GM21529 (cell line): Measurements from ENCODE around the gene HUNK.
"Not testable (repeated sequence)": the region's sequence is repeated elsewhere in the genome, so short reads cannot be mapped to it uniquely, and the experiment has no call there.

Experiments
- ATAC-seq: cut with Tn5 transposase; IDR thresholded peaks from one replicate; pipeline ENCODE4 v1.9.1; 2021; ENCODE audit not compliant: unreplicated experiment

HUNK gene

DNA sequence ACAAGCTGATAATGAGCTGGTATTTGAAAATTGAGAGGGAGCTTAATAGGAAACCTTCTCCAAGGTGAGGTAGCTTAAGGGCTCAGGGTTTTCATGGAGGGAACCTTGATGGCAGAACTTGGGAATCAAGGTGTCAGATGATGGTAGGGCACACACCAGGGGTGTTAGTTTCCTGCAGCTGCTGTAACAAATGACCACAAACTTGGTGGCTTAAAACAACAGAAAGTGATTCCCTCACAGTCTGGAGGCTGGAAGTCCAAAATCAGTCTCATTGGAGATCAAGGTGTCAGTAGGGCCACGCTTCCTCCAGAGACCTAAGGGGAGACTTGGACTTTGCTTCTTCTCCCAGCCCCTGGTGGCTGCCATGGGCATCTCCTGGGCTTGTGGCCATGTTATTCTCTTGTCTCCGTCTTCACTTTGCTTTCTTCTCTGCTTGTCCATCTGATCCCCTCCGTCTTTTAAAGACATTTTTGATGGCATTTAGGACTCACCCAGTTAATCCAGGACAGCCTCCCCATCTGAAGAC lies 45.5 kb downstream of the HUNK start:
- no peak for ATAC-seq

DNA sequence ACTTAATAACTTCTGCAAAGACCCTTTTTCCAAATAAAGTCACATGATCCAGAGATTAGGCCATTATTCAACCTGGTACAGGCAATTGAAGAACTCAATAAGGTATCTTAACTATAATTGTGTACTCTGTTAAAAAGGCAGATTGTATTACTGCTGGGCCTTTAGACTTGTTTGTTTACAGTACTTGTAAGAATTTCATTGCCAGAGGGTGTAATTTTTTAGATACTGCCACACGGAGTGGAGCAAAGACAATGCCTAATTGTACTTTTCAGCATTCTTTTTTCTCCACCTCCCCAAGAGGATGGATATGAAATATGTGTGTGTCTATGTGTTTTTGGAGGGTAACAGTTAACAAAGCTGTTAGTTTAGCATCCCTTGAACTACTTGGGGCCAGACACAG lies 47.5 kb downstream of the HUNK start:
- no peak for ATAC-seq

DNA sequence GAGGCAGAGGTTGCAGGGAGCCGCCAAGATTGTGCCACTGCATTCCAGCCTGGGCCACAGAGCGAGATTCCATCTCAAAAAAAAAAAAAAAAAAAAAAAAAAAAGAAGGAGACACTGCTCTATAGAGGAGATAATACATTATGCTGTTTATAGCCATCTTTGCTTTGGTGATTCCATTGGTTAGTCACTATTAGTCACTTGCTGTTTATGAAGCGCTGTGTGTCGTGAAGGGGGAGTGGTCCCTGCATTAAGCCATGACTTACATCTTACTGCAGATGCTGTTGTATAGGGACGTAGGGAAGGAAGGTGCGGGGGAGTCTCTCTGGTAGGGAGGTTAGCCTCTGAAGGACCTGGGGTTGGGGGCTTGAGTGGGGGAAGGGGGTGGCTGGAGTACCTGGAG lies 48.3 kb downstream of the HUNK start:
- ATAC-seq: no peak

DNA sequence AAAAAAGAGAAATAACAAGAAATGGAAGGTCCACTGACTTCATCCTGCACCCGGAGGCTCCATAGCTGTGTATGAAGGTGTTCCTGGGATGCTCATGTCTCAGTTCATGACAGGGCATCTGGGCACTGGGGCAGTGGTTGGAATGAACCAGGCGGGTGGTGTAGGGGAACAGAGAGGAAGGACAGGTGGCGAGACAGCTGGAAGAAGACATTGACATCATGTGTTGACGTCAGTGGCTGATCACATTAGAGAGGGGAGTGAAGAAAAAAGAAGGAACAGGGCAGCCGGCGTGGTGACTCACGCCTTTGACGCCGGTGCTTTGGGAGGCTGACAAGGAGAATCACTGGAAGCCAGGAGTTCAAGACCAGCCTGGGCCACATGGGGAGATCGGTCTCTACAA lies 50.1 kb downstream of the HUNK start:
- ATAC-seq: no peak

DNA sequence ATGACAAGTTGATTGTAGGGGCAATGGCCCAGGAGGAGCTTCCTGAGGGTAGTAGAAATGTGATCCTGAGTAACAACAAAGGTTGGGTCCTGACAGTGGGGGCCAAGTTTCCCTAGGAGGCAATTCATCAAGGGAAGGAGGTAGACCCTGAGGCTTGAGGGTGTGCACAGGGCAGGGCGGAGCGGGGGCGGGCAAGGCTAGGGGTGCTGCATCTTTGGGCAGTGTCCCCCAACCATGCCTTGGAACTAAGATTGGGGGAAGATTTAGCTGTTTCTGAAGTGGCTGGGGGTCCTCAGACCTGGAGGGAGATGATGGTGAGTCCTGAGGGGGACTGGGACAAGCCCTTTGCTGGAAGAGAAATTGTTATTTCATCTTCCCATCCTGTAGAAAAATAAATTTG lies 50.9 kb downstream of the HUNK start:
- ATAC-seq: no peak

DNA sequence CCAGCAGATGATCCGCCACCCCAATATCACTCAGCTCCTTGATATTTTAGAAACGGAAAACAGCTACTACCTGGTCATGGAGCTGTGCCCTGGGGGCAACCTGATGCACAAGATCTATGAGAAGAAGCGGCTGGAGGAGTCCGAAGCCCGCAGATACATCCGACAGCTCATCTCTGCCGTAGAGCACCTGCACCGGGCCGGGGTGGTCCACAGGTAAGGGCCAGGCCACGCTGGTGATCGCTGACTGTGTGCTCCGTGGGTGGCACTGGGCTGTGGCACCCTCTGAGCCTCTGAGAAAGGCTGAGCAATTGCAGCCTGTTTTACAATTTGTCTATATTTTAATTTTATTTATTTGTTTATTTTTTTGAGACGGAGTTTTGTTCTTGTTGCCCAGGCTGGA lies 51.7 kb downstream of the HUNK start:
- no peak for ATAC-seq

DNA sequence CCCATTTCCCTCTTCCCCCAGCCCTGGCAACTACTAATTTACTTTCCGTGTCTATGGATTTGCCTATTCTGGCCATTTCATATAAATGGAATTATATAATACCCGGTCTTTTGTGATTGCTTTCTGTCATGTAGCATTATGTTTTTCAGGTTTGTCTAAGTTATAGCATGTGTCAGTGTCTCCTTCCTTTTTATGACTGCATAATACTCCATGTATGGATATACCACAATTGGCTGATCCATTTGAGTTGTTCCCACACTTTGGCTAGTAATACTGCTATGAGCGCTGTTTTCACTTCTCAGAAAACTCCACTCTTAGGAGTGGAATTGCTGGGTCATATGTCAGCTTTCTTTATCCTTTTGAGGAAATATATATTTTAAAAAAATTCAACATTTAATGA lies 53.7 kb downstream of the HUNK start:
- no peak for ATAC-seq

DNA sequence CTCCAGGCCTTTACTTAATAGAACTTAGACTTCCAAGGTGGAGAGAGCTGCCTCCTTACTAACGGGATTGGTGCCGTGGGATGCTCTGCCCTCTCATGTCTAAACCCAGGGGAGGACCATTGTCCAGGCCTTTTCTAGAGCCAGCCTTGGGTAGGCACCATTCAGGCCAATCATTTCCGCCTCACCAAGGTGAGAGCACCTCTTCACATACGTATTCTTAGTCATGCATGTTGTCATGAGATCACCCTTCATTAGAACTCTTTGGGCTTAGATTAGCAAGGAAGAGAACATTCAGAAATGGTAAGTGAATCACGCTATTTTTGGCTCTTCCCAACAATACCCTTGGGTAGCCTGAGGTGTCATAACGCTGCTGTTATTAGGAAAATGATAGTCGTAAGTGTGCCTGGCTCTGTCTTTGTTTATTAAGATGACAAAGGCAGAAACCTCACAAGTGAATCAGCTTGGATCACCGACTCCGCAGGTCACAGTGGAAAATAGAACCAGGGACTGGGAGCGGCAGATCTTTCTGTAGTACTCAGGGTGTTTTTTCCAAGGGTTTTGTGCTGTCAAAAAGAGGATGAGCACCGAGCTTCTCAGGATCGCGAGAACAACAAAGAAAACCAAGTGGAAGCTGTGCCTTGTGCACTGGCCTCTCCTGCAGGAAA lies 55.0 kb downstream of the HUNK start:
- no peak for ATAC-seq

DNA sequence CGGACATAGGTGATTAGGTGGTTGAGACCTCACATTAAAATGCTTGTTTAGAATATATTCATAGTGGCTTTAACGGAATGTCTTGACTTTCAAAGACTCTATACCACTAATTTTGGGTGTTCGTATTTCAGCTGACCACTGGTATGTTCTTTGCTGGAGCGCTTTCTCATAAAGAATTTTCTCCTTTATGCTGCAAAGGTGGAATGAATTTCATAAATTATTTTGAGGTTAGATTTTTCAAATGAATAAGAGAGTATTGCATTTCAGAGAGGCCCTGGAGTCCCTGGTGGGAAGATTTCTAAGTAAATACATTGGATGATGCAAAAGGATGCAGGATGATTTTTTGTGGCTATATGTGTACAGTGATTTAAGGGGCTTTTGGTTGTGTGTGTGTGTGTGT lies 55.8 kb downstream of the HUNK start:
- ATAC-seq: no peak

DNA sequence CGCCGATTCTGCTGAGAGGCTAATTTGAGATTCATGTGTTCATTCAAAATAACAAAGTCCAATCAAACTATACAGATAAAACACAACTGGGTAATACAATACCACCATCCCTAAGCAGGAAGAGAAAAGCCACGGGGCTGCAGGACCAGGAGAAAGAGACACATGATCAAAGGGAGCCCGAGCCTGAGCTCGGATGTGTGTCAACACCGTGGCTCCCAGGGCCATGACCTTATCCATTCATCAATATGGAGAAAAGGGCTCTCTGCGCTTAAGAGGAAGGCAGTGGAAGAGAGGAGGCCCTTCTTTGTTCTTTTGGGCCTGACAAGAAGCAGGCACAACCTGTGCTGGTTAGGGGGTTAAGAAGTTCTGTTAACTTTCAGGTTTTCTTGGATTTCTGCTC lies 56.7 kb downstream of the HUNK start:
- ATAC-seq: no peak

DNA sequence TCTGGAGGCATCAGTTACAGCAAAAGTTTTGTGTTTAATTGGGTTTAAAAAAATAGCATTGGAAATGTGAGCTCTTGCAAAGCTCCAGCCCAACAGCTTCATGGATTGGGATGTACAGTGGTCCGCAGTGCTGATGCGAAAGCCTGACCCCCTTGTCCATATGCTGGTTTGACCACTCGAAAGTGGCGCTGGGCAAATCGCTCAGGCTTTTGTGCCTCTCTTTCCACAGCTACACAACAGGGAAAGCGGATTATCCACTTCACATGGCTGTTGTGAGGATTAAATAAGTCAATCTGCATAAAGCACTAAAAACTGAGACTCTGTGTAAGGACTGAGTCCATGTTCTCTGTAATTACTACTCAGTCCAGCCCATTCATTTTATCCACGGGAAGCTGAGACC lies 57.2 kb downstream of the HUNK start:
- ATAC-seq: no peak

DNA sequence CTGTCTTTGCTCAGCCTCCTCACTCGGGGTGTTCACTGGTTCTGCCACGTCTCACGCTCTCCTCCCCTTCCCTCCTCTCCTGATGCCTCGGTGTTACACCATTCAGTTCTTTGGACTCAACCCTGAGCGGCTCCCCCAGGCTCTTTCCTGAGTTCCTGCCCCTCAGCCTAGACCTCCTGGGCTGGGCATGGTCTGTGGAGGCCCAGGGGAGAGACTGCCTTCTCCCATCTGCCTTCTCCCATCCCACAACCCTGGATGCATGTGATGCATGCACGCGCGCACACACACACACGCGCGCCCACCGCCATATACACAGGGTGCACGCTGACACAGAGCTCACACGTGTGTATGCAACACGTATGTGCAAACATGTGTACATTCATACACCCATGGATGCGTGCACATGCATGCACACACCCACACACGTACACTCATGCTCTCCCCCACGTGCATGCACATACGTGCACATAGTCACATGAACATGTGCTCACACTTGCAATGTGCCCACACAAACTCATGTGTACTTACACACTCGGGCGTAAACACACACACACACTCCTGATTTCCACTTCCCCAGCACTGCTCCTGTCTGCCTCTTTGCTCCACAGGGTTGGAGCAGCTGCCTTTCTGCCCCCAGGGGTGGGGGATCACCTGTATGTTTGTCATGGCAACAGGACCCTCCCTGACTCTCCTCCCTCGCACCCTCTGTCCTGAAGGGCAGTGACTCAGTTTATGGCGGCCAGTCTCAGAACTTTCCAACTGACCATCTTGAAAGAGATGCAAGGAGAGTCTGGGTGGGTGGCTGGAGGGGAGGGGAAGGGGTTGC lies 59.0 kb downstream of the HUNK start:
- ATAC-seq: no peak

DNA sequence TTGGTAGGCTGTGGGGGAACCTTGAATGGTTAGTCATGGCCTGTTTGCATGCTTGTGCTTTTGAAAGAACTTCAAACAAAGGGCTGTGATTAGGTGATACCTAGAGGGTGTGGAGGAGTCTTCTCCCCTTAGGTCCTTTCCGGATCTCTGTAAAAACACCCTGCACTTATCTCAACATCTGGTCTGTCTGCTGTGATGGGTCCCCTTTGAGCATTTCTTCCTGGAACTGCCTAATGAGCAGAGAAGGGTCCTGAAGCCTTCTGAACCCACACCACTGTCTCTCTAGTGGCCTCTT lies 59.6 kb downstream of the HUNK start:
- no peak for ATAC-seq

DNA sequence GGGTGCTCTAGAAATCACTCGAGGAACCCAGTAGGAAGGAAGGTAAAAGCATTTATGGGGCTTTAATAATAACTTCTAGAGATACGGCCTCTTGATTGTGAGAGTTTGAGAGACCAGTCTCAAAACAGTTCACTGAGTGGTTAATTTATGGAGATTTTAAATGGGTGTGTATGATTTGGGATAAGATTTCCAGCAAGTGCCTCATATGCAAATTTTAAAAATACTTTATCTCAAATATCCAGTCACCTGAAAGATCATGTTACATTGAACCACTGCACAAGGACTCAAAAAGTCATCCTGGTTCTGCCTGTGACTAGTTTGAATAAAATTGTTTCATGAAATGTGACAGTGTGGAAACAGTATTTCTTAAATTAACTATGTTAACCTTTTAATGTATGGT lies 64.5 kb downstream of the HUNK start:
- ATAC-seq: no peak

DNA sequence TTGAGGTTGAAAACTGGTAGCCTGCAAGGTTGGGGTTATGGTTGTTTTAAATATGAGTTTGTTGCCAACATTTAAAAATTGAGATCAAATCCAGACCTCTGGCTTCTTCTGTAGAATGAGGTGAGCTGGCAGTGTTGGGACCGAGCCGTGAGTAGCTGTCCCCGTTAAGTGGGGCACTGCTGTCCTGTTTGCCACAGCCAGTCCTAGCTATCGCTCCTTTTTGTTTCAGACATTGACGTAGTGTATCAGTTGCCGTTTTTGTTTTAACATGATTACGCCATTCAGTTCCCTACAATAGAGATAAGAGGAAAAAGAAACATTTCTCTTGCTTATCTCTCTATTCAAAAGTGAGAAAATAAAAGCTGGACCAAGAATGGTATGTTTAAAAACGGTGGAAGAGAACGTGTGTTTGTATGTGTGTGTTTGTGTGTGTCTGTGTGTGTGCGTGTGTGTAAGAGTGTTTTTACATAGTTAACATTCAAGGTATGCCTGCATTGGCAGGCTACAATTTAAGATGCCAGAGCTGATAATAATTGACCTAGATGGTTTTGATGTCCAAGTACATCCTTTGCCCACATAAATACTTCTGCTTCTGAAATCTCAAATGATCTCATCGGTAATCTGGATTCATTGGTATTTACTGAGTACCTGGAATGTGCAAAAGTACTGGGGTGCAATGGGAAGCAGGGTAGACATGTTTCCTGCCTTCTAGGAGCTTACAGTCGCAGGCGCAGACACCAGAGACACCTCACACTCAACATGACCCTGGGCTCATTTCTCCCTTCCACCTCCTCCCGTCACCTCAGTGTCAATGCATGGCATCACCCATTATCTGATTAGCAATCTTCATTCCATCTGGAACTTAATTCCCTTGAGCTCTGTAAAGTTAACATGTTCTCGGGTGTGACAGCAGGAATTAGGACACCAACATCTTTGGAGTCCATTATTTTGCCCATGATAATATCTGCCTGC lies 65.8 kb downstream of the HUNK start:
- no peak for ATAC-seq

DNA sequence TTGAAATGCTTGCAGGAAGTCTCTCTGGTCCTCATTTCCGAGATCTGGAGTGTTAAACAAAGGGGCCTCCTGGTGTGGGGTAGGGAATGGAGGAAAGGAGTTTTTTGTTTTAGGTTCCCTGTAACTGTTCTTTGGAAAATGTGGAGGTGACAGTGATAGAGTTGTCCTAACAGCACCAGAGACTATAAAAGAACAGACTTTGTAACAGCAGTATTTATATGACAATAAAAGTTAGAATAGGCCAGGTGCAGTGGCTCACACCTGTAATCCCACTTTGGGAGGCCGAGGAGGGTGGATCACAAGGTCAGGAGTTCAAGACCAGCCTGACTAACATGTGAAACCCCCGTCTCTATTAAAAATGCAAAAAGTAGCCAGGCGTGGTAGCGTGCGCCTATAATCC lies 68.9 kb downstream of the HUNK start:
- ATAC-seq: no peak

DNA sequence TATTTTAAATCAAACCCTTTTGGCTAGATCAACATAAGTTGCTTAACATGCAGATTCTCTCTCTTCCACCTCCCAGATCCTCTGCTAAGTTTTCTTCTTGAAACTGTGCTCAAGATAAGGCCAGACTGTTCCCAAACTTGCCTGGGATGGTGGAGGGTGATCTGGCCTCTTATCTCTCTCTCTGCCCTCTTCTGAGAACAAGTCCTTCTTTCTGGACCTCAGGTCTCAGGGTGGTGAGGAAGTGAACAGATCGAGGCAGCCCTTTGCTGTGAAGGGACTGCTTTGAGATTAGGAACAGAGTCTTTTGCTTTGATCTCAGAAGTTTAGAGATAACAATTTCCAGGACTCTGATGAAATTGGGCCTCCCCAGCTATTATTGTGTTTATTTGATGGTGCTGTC lies 70.7 kb downstream of the HUNK start:
- ATAC-seq: no peak

DNA sequence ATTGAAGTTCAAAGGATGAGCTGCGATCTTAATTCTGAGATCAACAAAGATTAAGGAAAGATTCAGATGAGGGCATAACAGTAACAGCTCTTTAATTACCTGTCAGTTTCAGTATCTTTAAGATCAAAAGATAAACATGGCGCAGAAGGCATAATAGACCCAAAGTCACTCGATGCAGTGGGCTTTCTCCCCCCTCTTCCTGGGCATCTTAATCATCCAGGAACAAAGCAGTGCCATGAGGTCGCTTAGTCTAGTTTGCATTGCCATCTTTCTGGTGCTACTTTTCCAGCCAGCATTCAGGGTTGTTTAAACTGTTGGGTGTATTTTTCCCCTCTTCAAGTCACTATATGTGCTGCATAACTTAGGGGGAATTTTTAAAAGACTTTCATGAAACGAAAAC lies 72.3 kb downstream of the HUNK start:
- ATAC-seq: no peak

DNA sequence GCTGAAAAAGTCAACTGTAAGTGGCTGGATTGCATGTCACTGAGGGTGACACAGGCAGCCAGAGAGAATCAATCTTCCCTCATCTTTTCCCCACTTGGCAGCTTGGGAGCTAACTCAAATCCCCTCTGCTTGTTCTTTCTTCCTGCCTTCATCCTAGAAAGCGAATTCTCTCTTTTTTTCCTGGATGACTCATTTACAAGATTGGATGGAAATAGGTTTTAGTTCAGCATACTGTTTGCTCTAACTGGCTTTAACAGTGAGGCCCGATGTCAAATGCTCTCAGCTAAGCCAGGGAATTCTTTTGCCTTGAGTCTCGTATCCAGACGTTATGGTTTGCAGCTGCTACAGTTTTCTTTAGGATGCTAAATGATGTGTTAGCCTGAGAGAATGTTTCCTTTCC lies 72.7 kb downstream of the HUNK start:
- no peak for ATAC-seq

DNA sequence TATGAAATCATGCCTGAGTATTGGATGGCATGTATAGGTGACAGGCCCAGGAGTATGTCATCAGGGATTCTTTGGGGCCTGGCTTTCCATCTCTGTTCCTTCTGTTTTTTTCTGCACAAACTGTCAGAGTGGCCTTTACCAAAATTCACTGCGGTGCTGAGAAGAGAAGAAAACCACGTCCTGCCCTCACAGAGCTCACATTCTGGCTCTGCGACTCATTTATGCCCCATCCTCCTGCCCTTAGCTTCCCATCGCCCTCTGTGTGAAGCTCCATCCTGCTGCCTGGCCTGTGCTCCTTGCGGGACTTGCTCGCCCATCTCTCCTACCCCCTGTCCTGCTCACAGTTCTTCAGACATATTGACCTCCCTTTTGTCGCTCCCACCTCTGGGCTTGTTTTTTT lies 73.4 kb downstream of the HUNK start:
- ATAC-seq: no peak

DNA sequence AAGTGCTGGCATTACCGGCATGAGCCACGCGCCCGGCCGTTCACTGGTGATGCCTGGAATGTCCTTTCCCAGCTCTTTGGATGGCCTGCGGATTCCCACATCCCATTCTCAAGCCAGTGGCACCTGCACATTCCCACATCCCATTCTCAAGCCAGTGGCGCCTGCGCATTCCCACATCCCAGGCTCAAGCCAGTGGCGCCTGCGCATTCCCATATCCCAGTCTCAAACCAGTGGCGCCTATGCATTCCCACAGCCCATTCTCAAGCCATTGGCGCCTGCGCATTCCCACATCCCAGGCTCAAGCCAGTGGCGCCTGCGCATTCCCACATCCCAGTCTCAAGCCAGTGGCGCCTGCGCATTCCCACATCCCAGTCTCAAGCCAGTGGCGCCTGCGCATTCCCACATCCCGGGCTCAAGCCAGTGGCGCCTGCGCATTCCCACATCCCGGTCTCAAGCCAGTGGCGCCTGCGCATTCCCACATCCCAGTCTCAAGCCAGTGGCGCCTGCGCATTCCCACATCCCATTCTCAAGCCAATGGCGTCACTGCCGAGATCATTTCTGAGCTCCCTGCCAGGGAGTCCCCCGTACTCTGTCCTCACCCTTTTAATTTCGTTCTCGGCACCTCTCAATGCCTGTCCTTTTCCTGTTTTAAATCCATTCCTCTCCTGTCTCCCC lies 74.2 kb downstream of the HUNK start:
- not testable (repeated sequence) for ATAC-seq
